PC-3 (cell line): ENCODE data around the gene FA2H. TPM values are rescaled to one million over a fixed set of nuclear protein-coding genes. Genes with fewer than 3 reads are reported as not detected.
A peak's percentile ranks its signal among the peaks of the same experiment; 100 is the strongest.

Experiments
- ATAC-seq: fragments of 200-7000 bp; cut with Tn5 transposase; 2 replicates; pipeline ENCODE4 v1.9.1; 2020; ENCODE audit warnings: mild to moderate bottlenecking, moderate library complexity
- BruUV-seq: library from RNA; stranded (reverse); fragments of 400-500 nt; replicated peaks from 2 replicates; lab custom pipeline; 2021; lab: Mats Ljungman, UMichigan
- CTCF ChIA-PET: fragments of 300-600 bp; sonication (Branson Sonifier 250); formaldehyde crosslinking; loops from one replicate; lab custom pipeline; 2022; ENCODE audit warnings: antibody characterized with exemption; lab: Charles Lee
- POLR2A ChIA-PET: fragments of 300-600 bp; sonication (Branson Sonifier 250); formaldehyde crosslinking; loops from one replicate; lab custom pipeline; 2022; ENCODE audit warnings: antibody characterized with exemption; ENCODE audit not compliant: unreplicated experiment; lab: Charles Lee
- DNase-seq: peaks from one replicate; pipeline ENCODE4 v3.0.0-alpha.2; 2015
- H2AFZ ChIP-seq: fragments of 300-600 bp; sonication (generic); 2 replicates; pipeline ENCODE4 v1.6.0; 2016; ENCODE audit warnings: antibody characterized with exemption, low read length
- H3F3A ChIP-seq: fragments of 300-600 bp; sonication (generic); one replicate; pipeline ENCODE4 v1.6.0; 2017; ENCODE audit warnings: antibody characterized with exemption, low read length, control low read depth, mild to moderate bottlenecking; ENCODE audit not compliant: unreplicated experiment
- H3K27ac ChIP-seq: fragments of 300-600 bp; sonication (generic); 2 replicates; pipeline ENCODE4 v1.5.1; 2016; ENCODE audit warnings: mild to moderate bottlenecking, low read length
- H3K27me3 ChIP-seq: fragments of 300-600 bp; sonication (generic); 2 replicates; pipeline ENCODE4 v1.6.1; 2016; ENCODE audit warnings: low read length, mixed read lengths
- H3K36me3 ChIP-seq: fragments of 300-600 bp; sonication (generic); 2 replicates; pipeline ENCODE4 v1.6.1; 2016; ENCODE audit warnings: low read depth, mixed run types, low read length, mixed read lengths
- H3K4me1 ChIP-seq: fragments of 300-600 bp; sonication (generic); 2 replicates; pipeline ENCODE4 v1.5.1; 2016; ENCODE audit warnings: low read length; ENCODE audit not compliant: insufficient read depth
- H3K4me2 ChIP-seq: fragments of 300-600 bp; sonication (generic); 2 replicates; pipeline ENCODE4 v1.6.0; 2016; ENCODE audit warnings: low read length
- H3K4me3 ChIP-seq: fragments of 300-600 bp; sonication (generic); 2 replicates; pipeline ENCODE4 v1.5.1; 2016; ENCODE audit warnings: mild to moderate bottlenecking, low read length, mixed read lengths
- H3K79me2 ChIP-seq: fragments of 300-600 bp; sonication (generic); 2 replicates; pipeline ENCODE4 v1.6.1; 2017; ENCODE audit warnings: low read length, mixed read lengths
- H3K9ac ChIP-seq: fragments of 300-600 bp; sonication (generic); 2 replicates; pipeline ENCODE4 v1.6.0; 2016; ENCODE audit warnings: mild to moderate bottlenecking, low read length
- H3K9me2 ChIP-seq: fragments of 300-600 bp; sonication (generic); replicated peaks from 2 replicates; pipeline ENCODE4 v1.6.1; 2016; ENCODE audit warnings: mixed run types, low read length, mixed read lengths
- H3K9me3 ChIP-seq: fragments of 300-600 bp; sonication (generic); 2 replicates; pipeline ENCODE4 v1.6.1; 2016; ENCODE audit warnings: low read length, mixed read lengths
- H4K20me1 ChIP-seq: fragments of 300-600 bp; sonication (generic); 2 replicates; pipeline ENCODE4 v1.6.1; 2016; ENCODE audit warnings: low read length, mixed read lengths
- CTCF ChIP-seq: fragments of 300-600 bp; sonication (generic); conservative IDR thresholded peaks from 2 replicates; pipeline ENCODE4 v1.5.1; 2017; ENCODE audit warnings: antibody characterized with exemption, low read depth, mild to moderate bottlenecking, low read length
- EZH2 ChIP-seq: fragments of 300-600 bp; sonication (generic); IDR thresholded peaks from one replicate; pipeline ENCODE4 v1.6.1; 2017; ENCODE audit warnings: antibody characterized with exemption, mild to moderate bottlenecking, low read length; ENCODE audit not compliant: unreplicated experiment
- EZH2phosphoT487 ChIP-seq: fragments of 300-600 bp; sonication (generic); IDR thresholded peaks from 2 replicates; pipeline ENCODE4 v1.6.1; 2018; ENCODE audit warnings: mild to moderate bottlenecking, antibody characterized with exemption, low read length, borderline replicate concordance
- intact Hi-C: fragments of 100-400 bp; cut with micrococcal nuclease; formaldehyde crosslinking; loops from 2 replicates; pipeline ENCODE4 v1.9.0; 2023
- total RNA-seq: library from RNA; depleted of rRNA; stranded (reverse); fragments of >200 nt; gene quantifications from 2 replicates; pipeline ENCODE4 v1.2.3, GENCODE V29; 2014

The FA2H gene
- total RNA-seq, 1 experiment from 2014 or later, result 3.9 TPM

GRCh38 chr16:74721716-74722115, 52.9 kb downstream of the FA2H start:
- H3K9ac ChIP-seq, result no peak overlapping the region
- H3K4me2 ChIP-seq, result no peak overlapping the region
- H3K79me2 ChIP-seq, result no peaks in the 10 kb centered on the region
- no peaks in the 10 kb centered on the region for H4K20me1 ChIP-seq
- H3K9me2 ChIP-seq, result no peaks in the 10 kb centered on the region
- TF ChIP-seq CTCF (no peak), EZH2phosphoT487 (no peak), EZH2 (no peak)
- no peaks in the 10 kb centered on the region for H3K27me3 ChIP-seq
- H2AFZ ChIP-seq, result no peak overlapping the region
- H3K36me3 ChIP-seq, result no peaks in the 10 kb centered on the region
- intact Hi-C loops, result no loop called here
- BruUV-seq, result no TSS peak
- DNase-seq (no peak), ATAC-seq (no peak)
- ChIA-PET POLR2A (no interaction called here), CTCF (no interaction called here)
- H3F3A ChIP-seq, result no peaks in the 10 kb centered on the region
- H3K27ac ChIP-seq, result no peak overlapping the region
- H3K4me3 ChIP-seq, result no peak overlapping the region
- no peaks in the 10 kb centered on the region for H3K9me3 ChIP-seq
- H3K4me1 ChIP-seq, result no peaks in the 10 kb centered on the region

- H3K36me3 ChIP-seq, result no peaks in the 10 kb centered on the region
- intact Hi-C loops, result no loop called here
- no peaks in the 10 kb centered on the region for H4K20me1 ChIP-seq
- ATAC-seq (no peak), DNase-seq (no peak)
- TF ChIP-seq CTCF (no peak), EZH2phosphoT487 (no peak), EZH2 (no peak)
- H2AFZ ChIP-seq, result no peak overlapping the region
- no peaks in the 10 kb centered on the region for H3K79me2 ChIP-seq
- H3K27me3 ChIP-seq, result no peaks in the 10 kb centered on the region
- H3K27ac ChIP-seq, result no peak overlapping the region
- H3K4me2 ChIP-seq, result no peak overlapping the region
- no peak overlapping the region for H3K9ac ChIP-seq
- no peaks in the 10 kb centered on the region for H3K9me2 ChIP-seq
- no peaks in the 10 kb centered on the region for H3K4me1 ChIP-seq
- ChIA-PET CTCF (no interaction called here), POLR2A (no interaction called here)
- no peaks in the 10 kb centered on the region for H3K9me3 ChIP-seq
- H3F3A ChIP-seq, result no peaks in the 10 kb centered on the region
- no TSS peak for BruUV-seq
- no peak overlapping the region for H3K4me3 ChIP-seq
Measured at GRCh38 chr16:74720579-74720978, 54.0 kb downstream of the FA2H start.

- H3K4me3 ChIP-seq, result no peak overlapping the region
- no peak overlapping the region for H3K9ac ChIP-seq
- no peak for DNase-seq
- H2AFZ ChIP-seq, result no peak overlapping the region
- ChIA-PET POLR2A (no interaction called here), CTCF (no interaction called here)
- H3K9me2 ChIP-seq, result no peaks in the 10 kb centered on the region
- H3K9me3 ChIP-seq, result no peaks in the 10 kb centered on the region
- TF ChIP-seq EZH2phosphoT487, result no peak
- TF ChIP-seq EZH2, result no peak
- 0 out of 2 replicates have a peak, but pooled peaks have one; percentile 25 for TF ChIP-seq CTCF
- no peaks in the 10 kb centered on the region for H3F3A ChIP-seq
- no peaks in the 10 kb centered on the region for H3K27me3 ChIP-seq
- no peak overlapping the region for H3K4me2 ChIP-seq
- no peak overlapping the region for H3K27ac ChIP-seq
- ATAC-seq, result no peak
- intact Hi-C loops, result no loop called here
- H3K4me1 ChIP-seq, result no peaks in the 10 kb centered on the region
- no TSS peak for BruUV-seq
- no peaks in the 10 kb centered on the region for H4K20me1 ChIP-seq
- no peaks in the 10 kb centered on the region for H3K79me2 ChIP-seq
- H3K36me3 ChIP-seq, result no peaks in the 10 kb centered on the region
Measured at GRCh38 chr16:74718741-74719610, 55.6 kb downstream of the FA2H start.
